Testis (tissue), 2 donors: ENCODE results near the gene HEMK1.

Experiments
- CTCF ChIP-seq, 3 experiments: fragments of 450-650 bp in 2 of 3; fragments of 200-600 bp in 1 of 3; sonication (generic) in 1 of 3; IDR thresholded peaks; one replicate each; pipeline ENCODE4 v1.5.1; 2016 to 2019; ENCODE audit warnings: antibody characterized with exemption in 3 of 3, mild to moderate bottlenecking in 2 of 3, moderate library complexity in 1 of 3
- POLR2A ChIP-seq: fragments of 450-650 bp; IDR thresholded peaks from one replicate; pipeline ENCODE4 v1.6.1; 2017; ENCODE audit warnings: antibody characterized with exemption, mild to moderate bottlenecking, moderate library complexity

DNA sequence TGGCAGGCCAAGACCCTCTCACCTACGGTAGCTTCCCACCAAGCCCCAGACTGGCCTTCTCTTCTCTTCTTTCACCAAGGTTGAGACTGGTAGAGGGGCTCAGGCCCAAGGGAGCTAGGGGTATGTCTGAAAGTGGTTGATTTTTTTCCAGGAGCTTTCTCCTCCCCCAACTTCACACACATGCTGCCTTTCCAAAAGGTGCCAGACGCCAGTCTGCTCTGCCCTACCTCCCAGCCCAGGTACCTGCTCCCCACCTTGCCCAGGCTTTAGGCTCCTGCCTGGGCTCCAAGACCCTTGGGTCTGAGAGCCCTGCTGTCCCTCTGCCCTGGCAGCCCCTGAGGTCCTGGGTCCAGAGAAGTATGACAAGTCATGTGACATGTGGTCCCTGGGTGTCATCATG, 76.1 kb downstream of the HEMK1 start:
- TF ChIP-seq CTCF (IDR thresholded peaks at IDR 0.05) (no peak), POLR2A (no peak)
